ENCODE measurements around the gene WNT10A.
"Not testable (repeated sequence)": the region's sequence is repeated elsewhere in the genome, so short reads cannot be mapped to it uniquely, and the experiment has no call there.

Gene WNT10A

GRCh38 chr2:218880102-218880858 lies at the start of gene WNT10A:
Gene WNT10A, plus strand, starts transcription at chr2:218880852. Its CDS starts 144 bp downstream, at chr2:218880996.
- DNase-seq (ENCODE audit: low spot score): peak; percentile 96

GRCh38 chr2:218831378-218831990 lies 49.2 kb upstream of the WNT10A start, which contains the start of gene PRKAG3:
Gene PRKAG3, minus strand, starts transcription at chr2:218831803.
- DNase-seq (ENCODE audit: low spot score): no peak

GRCh38 chr2:218832081-218832480 lies 48.6 kb upstream of the WNT10A start:
- DNase-seq (ENCODE audit: low spot score): no peak

- no peak for DNase-seq (ENCODE audit: low spot score)
Measured at GRCh38 chr2:218832520-218832919, 48.1 kb upstream of the WNT10A start.

GRCh38 chr2:218833023-218833609 lies 47.5 kb upstream of the WNT10A start:
- no peak for DNase-seq (ENCODE audit: low spot score)

- no peak for DNase-seq (ENCODE audit: low spot score)
Measured at GRCh38 chr2:218834685-218835084, 46.0 kb upstream of the WNT10A start.

- DNase-seq (ENCODE audit: low spot score): no peak
Measured at GRCh38 chr2:218837495-218837894, 43.2 kb upstream of the WNT10A start.

GRCh38 chr2:218839430-218839829 lies 41.2 kb upstream of the WNT10A start:
- no peak for DNase-seq (ENCODE audit: low spot score)

GRCh38 chr2:218839888-218840287 lies 40.8 kb upstream of the WNT10A start:
- no peak for DNase-seq (ENCODE audit: low spot score)

GRCh38 chr2:218844334-218844733 lies 36.3 kb upstream of the WNT10A start:
- not testable (repeated sequence) for DNase-seq (ENCODE audit: low spot score)

GRCh38 chr2:218846963-218847362 lies 33.7 kb upstream of the WNT10A start:
- not testable (repeated sequence) for DNase-seq (ENCODE audit: low spot score)

- DNase-seq (ENCODE audit: low spot score): no peak
Measured at GRCh38 chr2:218849721-218850120, 30.9 kb upstream of the WNT10A start.

- DNase-seq (ENCODE audit: low spot score): no peak
Measured at GRCh38 chr2:218850796-218851195, 29.9 kb upstream of the WNT10A start.

- DNase-seq (ENCODE audit: low spot score): no peak
Measured at GRCh38 chr2:218851286-218851685, 29.4 kb upstream of the WNT10A start.

- DNase-seq (ENCODE audit: low spot score): peak; percentile 77
Measured at GRCh38 chr2:218852911-218853667, 27.6 kb upstream of the WNT10A start.

- DNase-seq (ENCODE audit: low spot score): no peak
Measured at GRCh38 chr2:218853766-218854165, 26.9 kb upstream of the WNT10A start.

- DNase-seq (ENCODE audit: low spot score): no peak
Measured at GRCh38 chr2:218854860-218855259, 25.8 kb upstream of the WNT10A start.

- DNase-seq (ENCODE audit: low spot score): no peak
Measured at GRCh38 chr2:218855305-218856166, 25.1 kb upstream of the WNT10A start.

- no peak for DNase-seq (ENCODE audit: low spot score)
Measured at GRCh38 chr2:218856167-218856895, 24.3 kb upstream of the WNT10A start.

- no peak for DNase-seq (ENCODE audit: low spot score)
Measured at GRCh38 chr2:218856896-218857243, 23.8 kb upstream of the WNT10A start.
